ENCODE measurements around the gene OLFML1.

Gene OLFML1

GRCh38 chr11:7489376-7489775, 4.1 kb downstream of the OLFML1 start:
- Histone ChIP-seq H3K27me3 (ENCODE audit: insufficient read depth, low read depth, severe bottlenecking) (peaks cover 64% of the 10 kb centered on the region), H3K4me3 (ENCODE audit: low read depth, low read length) (no peak overlapping the region), H3K9me3 (ENCODE audit: severe bottlenecking) (no peaks in the 10 kb centered on the region), H3K36me3 (no peaks in the 10 kb centered on the region), H3K27ac (no peak overlapping the region)
- no peak for DNase-seq
- TF ChIP-seq CTCF (IDR thresholded peaks at IDR 0.05; ENCODE audit: low read depth, low read length): no peak

GRCh38 chr11:7490054-7490453, 4.7 kb downstream of the OLFML1 start:
- TF ChIP-seq CTCF (IDR thresholded peaks at IDR 0.05; ENCODE audit: low read depth, low read length): no peak
- H3K27ac ChIP-seq: no peak overlapping the region
- no peak overlapping the region for H3K4me3 ChIP-seq (ENCODE audit: low read depth, low read length)
- H3K9me3 ChIP-seq (ENCODE audit: severe bottlenecking): no peaks in the 10 kb centered on the region
- no peaks in the 10 kb centered on the region for H3K36me3 ChIP-seq
- DNase-seq: no peak
- peaks cover 62% of the 10 kb centered on the region for H3K27me3 ChIP-seq (ENCODE audit: insufficient read depth, low read depth, severe bottlenecking)

- no peak overlapping the region for H3K27ac ChIP-seq
- no peaks in the 10 kb centered on the region for H3K9me3 ChIP-seq (ENCODE audit: severe bottlenecking)
- no peak for TF ChIP-seq CTCF (IDR thresholded peaks at IDR 0.05; ENCODE audit: low read depth, low read length)
- H3K36me3 ChIP-seq: no peaks in the 10 kb centered on the region
- peaks cover 62% of the 10 kb centered on the region for H3K27me3 ChIP-seq (ENCODE audit: insufficient read depth, low read depth, severe bottlenecking)
- no peak for DNase-seq
- no peak overlapping the region for H3K4me3 ChIP-seq (ENCODE audit: low read depth, low read length)
Measured at GRCh38 chr11:7490535-7490934, 5.2 kb downstream of the OLFML1 start.

DNA sequence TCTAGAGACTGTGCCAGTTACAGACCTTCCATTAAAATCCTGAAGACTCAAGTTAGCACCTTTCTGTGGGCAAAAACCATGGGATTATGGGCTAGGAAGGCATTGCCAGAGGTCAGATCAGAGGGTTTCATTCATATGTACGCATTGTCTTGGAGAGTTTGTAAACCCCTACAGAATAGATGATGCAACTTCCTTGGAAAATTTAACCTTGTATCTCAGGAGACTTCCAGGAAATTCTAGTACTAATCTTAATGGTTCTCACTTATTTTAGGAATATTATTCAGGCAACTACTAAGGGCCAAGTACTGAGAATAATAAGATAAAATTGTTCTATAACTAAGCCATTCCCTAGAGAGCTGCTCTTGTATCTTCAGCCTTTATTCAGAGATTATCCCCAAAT, 6.9 kb downstream of the OLFML1 start:
- Histone ChIP-seq H3K36me3 (no peaks in the 10 kb centered on the region), H3K4me3 (ENCODE audit: low read depth, low read length) (no peak overlapping the region), H3K27me3 (ENCODE audit: insufficient read depth, low read depth, severe bottlenecking) (peaks cover 57% of the 10 kb centered on the region), H3K9me3 (ENCODE audit: severe bottlenecking) (no peaks in the 10 kb centered on the region), H3K27ac (no peak overlapping the region)
- DNase-seq: no peak
- no peak for TF ChIP-seq CTCF (IDR thresholded peaks at IDR 0.05; ENCODE audit: low read depth, low read length)

DNA sequence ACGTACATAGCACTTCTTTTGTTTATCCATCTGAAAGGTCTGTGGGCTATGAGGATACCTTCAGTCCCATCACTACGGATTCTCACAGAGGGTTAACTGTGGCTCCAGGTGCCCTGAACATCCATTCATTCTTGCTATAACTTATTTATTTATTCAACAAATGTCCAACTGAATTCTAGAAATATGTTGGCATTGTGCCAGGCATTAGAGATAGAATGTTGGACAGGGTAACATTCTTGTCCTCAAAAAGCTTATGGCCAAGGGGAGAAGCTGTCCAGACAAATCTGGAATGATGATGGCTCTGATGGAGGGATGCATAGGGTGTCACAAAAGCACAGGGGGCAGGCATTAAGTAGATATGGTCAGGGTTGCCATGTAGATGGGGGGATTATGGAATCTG, 8.4 kb downstream of the OLFML1 start:
- no peaks in the 10 kb centered on the region for H3K9me3 ChIP-seq (ENCODE audit: severe bottlenecking)
- TF ChIP-seq CTCF (IDR thresholded peaks at IDR 0.05; ENCODE audit: low read depth, low read length): no peak
- no peak overlapping the region for H3K4me3 ChIP-seq (ENCODE audit: low read depth, low read length)
- no peak for DNase-seq
- H3K27ac ChIP-seq: no peak overlapping the region
- peaks cover 60% of the 10 kb centered on the region for H3K27me3 ChIP-seq (ENCODE audit: insufficient read depth, low read depth, severe bottlenecking)
- no peaks in the 10 kb centered on the region for H3K36me3 ChIP-seq

- no peak for DNase-seq
- Histone ChIP-seq H3K9me3 (ENCODE audit: severe bottlenecking) (no peaks in the 10 kb centered on the region), H3K36me3 (no peaks in the 10 kb centered on the region), H3K27ac (no peak overlapping the region), H3K4me3 (ENCODE audit: low read depth, low read length) (no peak overlapping the region), H3K27me3 (ENCODE audit: insufficient read depth, low read depth, severe bottlenecking) (peaks cover 57% of the 10 kb centered on the region)
- no peak for TF ChIP-seq CTCF (IDR thresholded peaks at IDR 0.05; ENCODE audit: low read depth, low read length)
Measured at GRCh38 chr11:7494086-7494745, 8.9 kb downstream of the OLFML1 start.

All from WERI-Rb-1 (cell line).